CD4-positive, alpha-beta T cell (primary cell): Measurements from ENCODE around the gene MEDAG. TPM values are rescaled to one million over a fixed set of nuclear protein-coding genes. Genes with fewer than 3 reads are reported as not detected.

ENCODE experiments used
- ATAC-seq: fragments of 200-7000 bp; cut with Tn5 transposase; one replicate; pipeline ENCODE4 v1.10.0; 2022; ENCODE audit warnings: mild to moderate bottlenecking; ENCODE audit not compliant: poor library complexity
- CTCF ChIA-PET: fragments of 350-600 bp; sonication (Branson Sonifier 250); formaldehyde crosslinking; loops from one replicate; lab custom pipeline; 2021; ENCODE audit warnings: antibody characterized with exemption, inconsistent platforms; lab: Charles Lee
- POLR2A ChIA-PET: fragments of 350-600 bp; sonication (Branson Sonifier 250); formaldehyde crosslinking; loops from one replicate; lab custom pipeline; 2021; ENCODE audit warnings: antibody characterized with exemption, inconsistent platforms; lab: Charles Lee
- DNase-seq, 14 experiments: peaks; one replicate each; pipeline ENCODE4 v3.0.0-alpha.2; 2013 to 2020; ENCODE audit warnings: mixed read lengths in 2 of 14
- H3K27ac ChIP-seq, 2 donors: one replicate each; pipeline versions ENCODE4 v1.5.1 to v1.7.0; 2013; ENCODE audit warnings: low read length in 2 of 2, low read depth in 1 of 2, mild to moderate bottlenecking in 1 of 2
- H3K27me3 ChIP-seq, 2 experiments: 1 replicate in 1 of 2; 2 replicates in 1 of 2; pipeline versions ENCODE4 v1.6.1 to v1.7.0; 2013; ENCODE audit warnings: low read length in 2 of 2, control low read depth in 1 of 2, mild to moderate bottlenecking in 1 of 2, moderate library complexity in 1 of 2; ENCODE audit not compliant: insufficient read depth in 2 of 2, control insufficient read depth in 1 of 2
- H3K36me3 ChIP-seq: one replicate; pipeline ENCODE4 v1.6.1; 2013; ENCODE audit warnings: low read length, control low read depth; ENCODE audit not compliant: insufficient read depth
- H3K4me1 ChIP-seq: one replicate; pipeline ENCODE4 v1.6.1; 2013; ENCODE audit warnings: low read length, control low read depth; ENCODE audit not compliant: insufficient read depth
- H3K4me3 ChIP-seq: one replicate; pipeline ENCODE4 v1.5.1; 2013; ENCODE audit warnings: mild to moderate bottlenecking, low read length, moderate library complexity
- H3K9me3 ChIP-seq, 2 experiments: 1 replicate in 1 of 2; 2 replicates in 1 of 2; pipeline versions ENCODE4 v1.6.1 to v1.7.0; 2013; ENCODE audit warnings: low read length in 2 of 2, mild to moderate bottlenecking in 2 of 2, control low read depth in 1 of 2, moderate library complexity in 1 of 2; ENCODE audit not compliant: control insufficient read depth in 1 of 2, insufficient read depth in 1 of 2
- H3K27ac Mint-ChIP-seq: one replicate; pipeline ENCODE4 v1.8.0; 2020; ENCODE audit warnings: mixed read lengths
- H3K27me3 Mint-ChIP-seq: one replicate; pipeline ENCODE4 v1.8.0; 2021; ENCODE audit warnings: mixed read lengths
- H3K36me3 Mint-ChIP-seq: one replicate; pipeline ENCODE4 v1.8.0; 2021; ENCODE audit warnings: low read depth, mixed read lengths
- H3K4me1 Mint-ChIP-seq: one replicate; pipeline ENCODE4 v1.8.0; 2021; ENCODE audit warnings: low read depth, mixed read lengths
- H3K4me3 Mint-ChIP-seq: one replicate; pipeline ENCODE4 v1.8.0; 2020; ENCODE audit warnings: mild to moderate bottlenecking, mixed read lengths
- H3K9me3 Mint-ChIP-seq: one replicate; pipeline ENCODE4 v1.8.0; 2020; ENCODE audit warnings: mixed read lengths
- CTCF ChIP-seq: fragments of 200-600 bp; IDR thresholded peaks from one replicate; pipeline ENCODE4 v1.8.0; 2022; ENCODE audit warnings: antibody characterized with exemption, mild to moderate bottlenecking
- intact Hi-C, 2 experiments: fragments of 100-400 bp; cut with DNase I in 1 of 2; cut with micrococcal nuclease in 1 of 2; formaldehyde crosslinking; loops; one replicate each; pipeline versions ENCODE4 v1.15.1 to v1.9.0; 2023 to 2025; cut with DNase I, micrococcal nuclease
- total RNA-seq, 174 experiments: library from RNA in 2 of 174; stranded (reverse) in 2 of 174; gene quantifications; one replicate each; pipeline ENCODE4 v1.2.3 and lab custom pipeline; 2021 to 2026

MEDAG gene
- total RNA-seq, 2 experiments from 2014 or later = not detected

GRCh38 chr13:30928978-30929377 is 22.9 kb downstream of the MEDAG start:
- TF ChIP-seq CTCF = no peak
- H3K4me1 ChIP-seq = peaks cover 2% of the 10 kb centered on the region
- POLR2A ChIA-PET = no interaction called here
- H3K4me3 Mint-ChIP-seq = no peak overlapping the region
- DNase-seq (no peak), ATAC-seq (no peak)
- intact Hi-C loops = no loop called here
- no peaks in the 10 kb centered on the region for H3K9me3 Mint-ChIP-seq
- H3K4me3 ChIP-seq = no peak overlapping the region
- H3K36me3 ChIP-seq = no peaks in the 10 kb centered on the region
- H3K27me3 ChIP-seq = peaks cover 8 to 25% of the 10 kb centered on the region in 2 experiments
- H3K9me3 ChIP-seq = no peaks in the 10 kb centered on the region
- peaks cover 12% of the 10 kb centered on the region for H3K4me1 Mint-ChIP-seq
- H3K27ac ChIP-seq = no peak overlapping the region
- H3K36me3 Mint-ChIP-seq = no peaks in the 10 kb centered on the region
- H3K27ac Mint-ChIP-seq = no peak overlapping the region
- H3K27me3 Mint-ChIP-seq = peaks cover 79% of the 10 kb centered on the region
- CTCF ChIA-PET = no interaction called here

- Mint-ChIP-seq H3K4me1 (no peaks in the 10 kb centered on the region), H3K4me3 (no peak within 1 kb of the TSS), H3K36me3 (no peaks in the 10 kb centered on the region), H3K27ac (no peak within 1 kb of the TSS), H3K9me3 (no peaks in the 10 kb centered on the region), H3K27me3 (peaks cover 68% of the 10 kb centered on the region)
- no peak within 1 kb of the TSS for H3K27ac ChIP-seq
- H3K4me1 ChIP-seq = no peaks in the 10 kb centered on the region
- no peak for DNase-seq
- intact Hi-C loops = no loop called here
- H3K36me3 ChIP-seq = no peaks in the 10 kb centered on the region
- no peak within 1 kb of the TSS for H3K4me3 ChIP-seq
- ChIA-PET POLR2A (no interaction called here), CTCF (no interaction called here)
- peaks cover 0 to 10% of the 10 kb centered on the region in 2 experiments for H3K9me3 ChIP-seq
- no peak for ATAC-seq
- no peak for TF ChIP-seq CTCF
- H3K27me3 ChIP-seq = peaks cover 11 to 28% of the 10 kb centered on the region in 2 experiments
Measured at GRCh38 chr13:30932481-30933353, 26.6 kb downstream of the MEDAG start, which contains the start of gene TEX26. TSS of gene TEX26 (plus strand) at chr13:30932656. CDS start at chr13:30932716, 60 bp downstream.

- H3K9me3 Mint-ChIP-seq = peaks cover 2% of the 10 kb centered on the region
- H3K27me3 Mint-ChIP-seq = peaks cover 63% of the 10 kb centered on the region
- Histone ChIP-seq H3K36me3 (no peaks in the 10 kb centered on the region), H3K27ac (no peak overlapping the region), H3K9me3 (peaks cover under 1 to 10% of the 10 kb centered on the region in 2 experiments), H3K4me1 (no peaks in the 10 kb centered on the region), H3K4me3 (no peak overlapping the region), H3K27me3 (peaks cover 11 to 28% of the 10 kb centered on the region in 2 experiments)
- no peak overlapping the region for H3K4me3 Mint-ChIP-seq
- no peak for ATAC-seq
- CTCF ChIA-PET = no interaction called here
- DNase-seq = no peak
- no peak overlapping the region for H3K27ac Mint-ChIP-seq
- no peaks in the 10 kb centered on the region for H3K36me3 Mint-ChIP-seq
- POLR2A ChIA-PET = no interaction called here
- no peak for TF ChIP-seq CTCF
- H3K4me1 Mint-ChIP-seq = no peaks in the 10 kb centered on the region
- intact Hi-C loops = no loop called here
Measured at GRCh38 chr13:30933354-30933670, 27.2 kb downstream of the MEDAG start.
